ENCODE results near the gene CELA3B. TPM values are rescaled to one million over a fixed set of nuclear protein-coding genes. Genes with fewer than 3 reads are reported as not detected.
"Not testable (repeated sequence)": the region's sequence is repeated elsewhere in the genome, so short reads cannot be mapped to it uniquely, and the experiment has no call there.

CELA3B gene
- total RNA-seq, 1 donor from 2014 or later, result not detected

- DNase-seq (ENCODE audit: extremely low read depth, low read depth, low spot score), result not testable (repeated sequence)
These were observed 2.1 kb upstream of the CELA3B start for GRCh38 chr1:21974699-21975098.

GRCh38 chr1:21975296-21975695, 1.5 kb upstream of the CELA3B start:
- not testable (repeated sequence) for DNase-seq (ENCODE audit: extremely low read depth, low read depth, low spot score)

GRCh38 chr1:21978209-21978608, 1.4 kb downstream of the CELA3B start:
- not testable (repeated sequence) for DNase-seq (ENCODE audit: extremely low read depth, low read depth, low spot score)

GRCh38 chr1:21980515-21981220, 3.8 kb downstream of the CELA3B start:
- DNase-seq (ENCODE audit: extremely low read depth, low read depth, low spot score), result not testable (repeated sequence)

- not testable (repeated sequence) for DNase-seq (ENCODE audit: extremely low read depth, low read depth, low spot score)
These were observed 4.4 kb downstream of the CELA3B start for GRCh38 chr1:21981253-21981652.

GRCh38 chr1:21982122-21982521, 5.3 kb downstream of the CELA3B start:
- DNase-seq (ENCODE audit: extremely low read depth, low read depth, low spot score), result not testable (repeated sequence)

- DNase-seq (ENCODE audit: extremely low read depth, low read depth, low spot score), result not testable (repeated sequence)
These were observed 6.7 kb downstream of the CELA3B start for GRCh38 chr1:21983539-21983938.

- not testable (repeated sequence) for DNase-seq (ENCODE audit: extremely low read depth, low read depth, low spot score)
These were observed 9.1 kb downstream of the CELA3B start for GRCh38 chr1:21985893-21986292.

- not testable (repeated sequence) for DNase-seq (ENCODE audit: extremely low read depth, low read depth, low spot score)
These were observed 9.6 kb downstream of the CELA3B start for GRCh38 chr1:21986386-21986785.

- not testable (repeated sequence) for DNase-seq (ENCODE audit: extremely low read depth, low read depth, low spot score)
These were observed 13.0 kb downstream of the CELA3B start for GRCh38 chr1:21989672-21990393.

GRCh38 chr1:21992186-21992585, 15.4 kb downstream of the CELA3B start:
- DNase-seq (ENCODE audit: extremely low read depth, low read depth, low spot score), result not testable (repeated sequence)

- DNase-seq (ENCODE audit: extremely low read depth, low read depth, low spot score), result not testable (repeated sequence)
These were observed 17.9 kb downstream of the CELA3B start for GRCh38 chr1:21994716-21995115.

- DNase-seq (ENCODE audit: extremely low read depth, low read depth, low spot score), result not testable (repeated sequence)
These were observed 19.8 kb downstream of the CELA3B start for GRCh38 chr1:21996663-21996970.

GRCh38 chr1:21997891-21998623, 21.2 kb downstream of the CELA3B start:
- DNase-seq (ENCODE audit: extremely low read depth, low read depth, low spot score), result not testable (repeated sequence)

GRCh38 chr1:21998624-21999294, 21.9 kb downstream of the CELA3B start:
- DNase-seq (ENCODE audit: extremely low read depth, low read depth, low spot score), result not testable (repeated sequence)

GRCh38 chr1:21999645-22000044, 22.8 kb downstream of the CELA3B start:
- DNase-seq (ENCODE audit: extremely low read depth, low read depth, low spot score), result peak; percentile 23

GRCh38 chr1:22001409-22001808, 24.6 kb downstream of the CELA3B start, which contains the start of gene CELA3A:
Gene CELA3A (plus strand): TSS chr1:22001657. CDS start chr1:22001675, 18 bp downstream.
- no peak for DNase-seq (ENCODE audit: extremely low read depth, low read depth, low spot score)

- not testable (repeated sequence) for DNase-seq (ENCODE audit: extremely low read depth, low read depth, low spot score)
These were observed 25.6 kb downstream of the CELA3B start for GRCh38 chr1:22002461-22002860.

GRCh38 chr1:22002875-22003274, 26.1 kb downstream of the CELA3B start:
- not testable (repeated sequence) for DNase-seq (ENCODE audit: extremely low read depth, low read depth, low spot score)

GRCh38 chr1:22003959-22004358, 27.1 kb downstream of the CELA3B start:
- not testable (repeated sequence) for DNase-seq (ENCODE audit: extremely low read depth, low read depth, low spot score)

Measured in glomerular endothelial cell (primary cell).